BE2C (cell line): ENCODE results near the gene ZKSCAN8.

Experiments used
- DNase-seq: peaks from one replicate; pipeline ENCODE4 v3.0.0-alpha.2; 2020
- H3K27me3 ChIP-seq: fragments of 250-450 bp; sonication (Bioruptor Pico); 2 replicates; pipeline ENCODE4 v1.5.1; 2020; ENCODE audit warnings: mild to moderate bottlenecking
- H3K36me3 ChIP-seq: fragments of 250-450 bp; sonication (Bioruptor Pico); 2 replicates; pipeline ENCODE4 v1.5.1; 2020; ENCODE audit warnings: mild to moderate bottlenecking
- H3K4me1 ChIP-seq: fragments of 250-450 bp; sonication (Bioruptor Pico); 2 replicates; pipeline ENCODE4 v1.5.1; 2020
- H3K4me3 ChIP-seq: 2 replicates; pipeline ENCODE4 v1.5.1; 2011; ENCODE audit warnings: low read depth, low read length
- H3K9me3 ChIP-seq: fragments of 250-450 bp; sonication (Bioruptor Pico); 2 replicates; pipeline ENCODE4 v1.5.1; 2020
- TF ChIP-seq, protein P1 (sequence below): IDR thresholded peaks from 2 replicates; pipeline ENCODE4 v1.5.1; 2012; ENCODE audit warnings: mild to moderate bottlenecking, low read depth, low read length

Gene ZKSCAN8

DNA sequence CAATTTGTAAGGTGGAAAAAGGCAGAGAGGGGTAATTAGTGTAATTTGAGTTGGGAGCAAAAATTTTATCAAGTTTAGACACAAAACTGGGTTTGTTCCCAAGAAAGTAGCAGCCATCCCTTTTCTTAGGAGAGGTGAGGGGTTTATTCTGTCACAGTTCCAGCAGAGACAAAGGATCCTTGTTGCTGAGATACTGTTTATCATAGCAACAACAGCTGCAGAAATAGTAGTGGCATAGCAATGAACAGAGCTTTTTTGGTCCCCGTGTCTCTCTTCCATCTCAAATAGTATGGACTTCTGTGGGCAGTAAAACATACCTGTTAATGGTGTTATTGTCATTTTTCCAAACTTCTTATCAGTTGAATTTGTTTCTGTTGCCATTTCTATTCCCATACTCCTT is 23.9 kb downstream of the ZKSCAN8 start:
- no peaks in the 10 kb centered on the region for H3K9me3 ChIP-seq
- no peaks in the 10 kb centered on the region for H3K4me1 ChIP-seq
- TF ChIP-seq, protein P1, sequence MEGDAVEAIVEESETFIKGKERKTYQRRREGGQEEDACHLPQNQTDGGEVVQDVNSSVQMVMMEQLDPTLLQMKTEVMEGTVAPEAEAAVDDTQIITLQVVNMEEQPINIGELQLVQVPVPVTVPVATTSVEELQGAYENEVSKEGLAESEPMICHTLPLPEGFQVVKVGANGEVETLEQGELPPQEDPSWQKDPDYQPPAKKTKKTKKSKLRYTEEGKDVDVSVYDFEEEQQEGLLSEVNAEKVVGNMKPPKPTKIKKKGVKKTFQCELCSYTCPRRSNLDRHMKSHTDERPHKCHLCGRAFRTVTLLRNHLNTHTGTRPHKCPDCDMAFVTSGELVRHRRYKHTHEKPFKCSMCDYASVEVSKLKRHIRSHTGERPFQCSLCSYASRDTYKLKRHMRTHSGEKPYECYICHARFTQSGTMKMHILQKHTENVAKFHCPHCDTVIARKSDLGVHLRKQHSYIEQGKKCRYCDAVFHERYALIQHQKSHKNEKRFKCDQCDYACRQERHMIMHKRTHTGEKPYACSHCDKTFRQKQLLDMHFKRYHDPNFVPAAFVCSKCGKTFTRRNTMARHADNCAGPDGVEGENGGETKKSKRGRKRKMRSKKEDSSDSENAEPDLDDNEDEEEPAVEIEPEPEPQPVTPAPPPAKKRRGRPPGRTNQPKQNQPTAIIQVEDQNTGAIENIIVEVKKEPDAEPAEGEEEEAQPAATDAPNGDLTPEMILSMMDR: no peak
- no peak overlapping the region for H3K4me3 ChIP-seq
- no peaks in the 10 kb centered on the region for H3K36me3 ChIP-seq
- no peak for DNase-seq
- H3K27me3 ChIP-seq: no peaks in the 10 kb centered on the region

DNA sequence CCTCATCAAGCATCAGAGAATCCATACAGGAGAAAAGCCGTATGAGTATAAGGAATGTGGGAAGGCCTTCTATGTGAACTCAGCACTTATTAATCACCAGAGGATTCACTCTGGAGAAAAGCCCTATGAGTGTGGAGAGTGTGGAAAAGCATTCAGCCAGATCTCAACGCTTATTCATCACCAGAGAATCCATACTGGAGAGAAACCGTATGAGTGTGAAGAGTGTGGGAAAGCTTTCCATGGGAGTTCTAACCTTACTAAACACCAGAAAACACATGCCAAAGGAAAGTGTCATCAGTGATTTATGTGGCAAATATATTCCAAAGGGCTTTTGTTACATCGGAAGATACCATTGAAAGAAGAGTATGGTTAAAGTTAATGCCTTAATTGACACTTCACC is 25.4 kb downstream of the ZKSCAN8 start:
- no peak for DNase-seq
- no peaks in the 10 kb centered on the region for H3K9me3 ChIP-seq
- no peaks in the 10 kb centered on the region for H3K27me3 ChIP-seq
- no peaks in the 10 kb centered on the region for H3K36me3 ChIP-seq
- H3K4me1 ChIP-seq: no peaks in the 10 kb centered on the region
- H3K4me3 ChIP-seq: no peak overlapping the region
- TF ChIP-seq, protein P1: no peak

DNA sequence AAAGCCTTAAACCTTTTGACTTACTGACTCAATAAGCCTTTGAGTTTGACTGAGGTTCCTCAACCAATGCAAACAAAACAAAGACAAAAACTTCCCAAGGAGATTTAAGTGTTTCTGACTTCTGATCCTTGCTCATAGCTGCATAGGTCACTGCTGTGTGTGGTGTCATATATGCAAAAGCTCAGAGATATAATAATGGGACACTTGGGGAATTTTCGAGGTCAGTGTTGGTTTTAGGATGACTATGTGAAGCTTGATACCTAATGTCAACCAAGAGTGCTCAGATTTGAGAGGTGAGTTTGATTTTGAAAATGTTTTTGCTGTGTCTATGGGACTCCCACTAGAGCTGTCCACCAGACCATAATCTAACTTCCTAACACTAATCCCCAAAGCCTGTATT is 26.2 kb downstream of the ZKSCAN8 start:
- no peaks in the 10 kb centered on the region for H3K9me3 ChIP-seq
- H3K36me3 ChIP-seq: no peaks in the 10 kb centered on the region
- no peak overlapping the region for H3K4me3 ChIP-seq
- no peaks in the 10 kb centered on the region for H3K4me1 ChIP-seq
- no peaks in the 10 kb centered on the region for H3K27me3 ChIP-seq
- TF ChIP-seq, protein P1: no peak
- no peak for DNase-seq

DNA sequence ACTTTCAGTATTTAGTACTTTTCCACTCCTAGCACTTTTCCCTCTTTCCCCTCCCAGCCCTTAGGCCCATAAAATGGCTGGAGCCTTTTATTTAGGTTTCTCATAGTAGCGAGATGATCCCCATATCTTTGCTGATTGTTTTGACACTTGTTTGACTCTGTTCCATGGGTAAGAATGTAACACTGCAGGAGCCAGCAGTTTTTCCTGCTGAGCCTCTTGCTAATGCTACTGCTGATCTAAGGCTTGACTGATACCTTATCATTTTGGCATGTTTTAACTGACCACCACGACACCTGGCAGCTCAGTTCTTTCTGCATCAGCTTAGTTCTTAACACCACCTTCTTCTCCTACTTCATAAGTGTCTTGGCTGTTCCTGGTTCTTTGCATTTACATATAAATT is 29.6 kb downstream of the ZKSCAN8 start:
- no peak for DNase-seq
- H3K27me3 ChIP-seq: peaks cover 9% of the 10 kb centered on the region
- H3K4me3 ChIP-seq: no peak overlapping the region
- no peaks in the 10 kb centered on the region for H3K4me1 ChIP-seq
- TF ChIP-seq, protein P1: no peak
- H3K36me3 ChIP-seq: no peaks in the 10 kb centered on the region
- no peaks in the 10 kb centered on the region for H3K9me3 ChIP-seq

DNA sequence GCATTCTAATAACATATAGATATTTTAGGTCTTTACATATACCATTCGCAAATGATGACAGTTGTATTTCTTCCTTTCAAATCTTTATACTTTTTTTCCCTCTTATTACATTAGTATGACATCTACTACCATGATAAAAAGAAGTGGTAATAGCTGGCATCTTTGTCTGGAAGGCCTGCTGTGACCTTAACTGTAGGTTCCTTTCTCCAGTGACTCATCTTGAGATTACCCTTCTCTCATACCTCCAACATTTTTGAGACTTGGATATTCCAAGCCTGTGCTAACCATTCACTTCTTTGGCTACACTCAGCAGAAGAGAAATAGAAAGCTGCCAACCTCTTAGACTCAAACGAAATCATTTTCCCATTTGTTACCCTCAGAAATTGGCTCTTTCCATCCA is 30.3 kb downstream of the ZKSCAN8 start:
- no peak for DNase-seq
- TF ChIP-seq, protein P1: no peak
- Histone ChIP-seq H3K36me3 (no peaks in the 10 kb centered on the region), H3K9me3 (no peaks in the 10 kb centered on the region), H3K4me1 (no peaks in the 10 kb centered on the region), H3K27me3 (peaks cover 9% of the 10 kb centered on the region), H3K4me3 (no peak overlapping the region)

DNA sequence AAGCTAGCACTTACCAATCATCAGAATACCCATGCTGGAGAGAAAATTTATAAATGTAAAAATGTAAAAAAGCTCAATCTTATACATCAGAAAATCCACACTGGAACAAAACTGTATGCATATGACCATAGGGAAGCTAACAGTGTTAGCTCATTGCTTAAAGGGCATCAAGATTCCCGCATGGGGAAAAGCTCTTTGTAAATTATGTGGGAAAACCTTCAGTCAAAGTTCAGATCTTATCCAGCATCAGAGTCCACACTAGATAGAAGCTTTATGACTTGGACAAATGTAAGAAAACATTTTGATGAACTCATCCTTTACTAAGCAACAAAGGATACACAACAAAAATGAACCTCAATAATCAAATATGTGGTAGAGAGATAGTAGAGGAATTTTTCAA is 34.7 kb downstream of the ZKSCAN8 start:
- DNase-seq: no peak
- peaks cover 20% of the 10 kb centered on the region for H3K27me3 ChIP-seq
- H3K4me3 ChIP-seq: no peak overlapping the region
- TF ChIP-seq, protein P1: no peak
- no peaks in the 10 kb centered on the region for H3K4me1 ChIP-seq
- no peaks in the 10 kb centered on the region for H3K36me3 ChIP-seq
- no peaks in the 10 kb centered on the region for H3K9me3 ChIP-seq
